CD4-positive, alpha-beta T cell treated with Interleukin-6 at 100 ng/mL for 8 hours (primary cell): ENCODE measurements around the gene MITF.
"Not testable (repeated sequence)": the region's sequence is repeated elsewhere in the genome, so short reads cannot be mapped to it uniquely, and the experiment has no call there.

Experiments
- DNase-seq: peaks from one replicate; pipeline ENCODE4 v3.0.0-alpha.2; 2020; ENCODE audit warnings: mixed read lengths, low spot score

MITF gene

GRCh38 chr3:69915726-69916125 is 176.5 kb downstream of the MITF start:
- DNase-seq = no peak

GRCh38 chr3:69920009-69920408 is 180.7 kb downstream of the MITF start:
- not testable (repeated sequence) for DNase-seq

- DNase-seq = no peak
Observed at GRCh38 chr3:69921651-69922050, 182.4 kb downstream of the MITF start.

GRCh38 chr3:69922521-69923000 is 183.3 kb downstream of the MITF start:
- no peak for DNase-seq

GRCh38 chr3:69925506-69925905 is 186.2 kb downstream of the MITF start:
- DNase-seq = no peak

GRCh38 chr3:69926385-69926784 is 187.1 kb downstream of the MITF start:
- no peak for DNase-seq

- no peak for DNase-seq
Observed at GRCh38 chr3:69927571-69927970, 188.3 kb downstream of the MITF start.

GRCh38 chr3:69929019-69929418 is 189.8 kb downstream of the MITF start:
- DNase-seq = no peak

GRCh38 chr3:69930564-69930963 is 191.3 kb downstream of the MITF start:
- no peak for DNase-seq

GRCh38 chr3:69932087-69932486 is 192.8 kb downstream of the MITF start:
- no peak for DNase-seq

GRCh38 chr3:69932501-69932900 is 193.2 kb downstream of the MITF start:
- DNase-seq = no peak

GRCh38 chr3:69934398-69934797 is 195.1 kb downstream of the MITF start:
- no peak for DNase-seq

GRCh38 chr3:69936266-69936665 is 197.0 kb downstream of the MITF start:
- no peak for DNase-seq

- no peak for DNase-seq
Observed at GRCh38 chr3:69938061-69938460, 198.8 kb downstream of the MITF start.

GRCh38 chr3:69938931-69939330 is 199.7 kb downstream of the MITF start:
- DNase-seq = no peak

- no peak for DNase-seq
Observed at GRCh38 chr3:69941037-69941436, 201.8 kb downstream of the MITF start.

- no peak for DNase-seq
Observed at GRCh38 chr3:69941439-69942176, 202.3 kb downstream of the MITF start.

- no peak for DNase-seq
Observed at GRCh38 chr3:69944931-69945493, 205.7 kb downstream of the MITF start.

- DNase-seq = no peak
Observed at GRCh38 chr3:69948246-69948862, 209.1 kb downstream of the MITF start.

- DNase-seq = no peak
Observed at GRCh38 chr3:69951616-69952015, 212.4 kb downstream of the MITF start.

GRCh38 chr3:69959581-69959980 is 220.3 kb downstream of the MITF start:
- no peak for DNase-seq

GRCh38 chr3:69961706-69962439 is 222.6 kb downstream of the MITF start:
- DNase-seq = no peak

GRCh38 chr3:69963643-69964042 is 224.4 kb downstream of the MITF start:
- no peak for DNase-seq
